HEK293 (cell line): ENCODE measurements around the gene ZNF76.

ENCODE experiments used
- ZNF423 ChIP-seq: fragments of 450-650 bp; formaldehyde crosslinking; IDR thresholded peaks from 2 replicates; pipeline ENCODE4 v1.5.1; 2016; ENCODE audit warnings: missing biosample characterization, missing genetic modification characterization
- ZNF549 ChIP-seq: fragments of 450-650 bp; IDR thresholded peaks from 2 replicates; pipeline ENCODE4 v1.5.1; 2018; ENCODE audit warnings: missing biosample characterization, missing genetic modification characterization, mild to moderate bottlenecking, inconsistent platforms, moderate library complexity

GRCh38 chr6:35280903-35281302, 21.4 kb downstream of the ZNF76 start:
- TF ChIP-seq ZNF549 (tag by site-specific recombination) (no peak), ZNF423 (tag by site-specific recombination) (no peak)
